GM18858 (cell line): ENCODE data around the gene SLC66A1.
"Not testable (repeated sequence)": the region's sequence is repeated elsewhere in the genome, so short reads cannot be mapped to it uniquely, and the experiment has no call there.

ENCODE experiments used
- ATAC-seq: cut with Tn5 transposase; IDR thresholded peaks from one replicate; pipeline ENCODE4 v1.9.1; 2021; ENCODE audit not compliant: unreplicated experiment

Gene SLC66A1

GRCh38 chr1:19304081-19304480 is 8.0 kb upstream of the SLC66A1 start:
- not testable (repeated sequence) for ATAC-seq

DNA sequence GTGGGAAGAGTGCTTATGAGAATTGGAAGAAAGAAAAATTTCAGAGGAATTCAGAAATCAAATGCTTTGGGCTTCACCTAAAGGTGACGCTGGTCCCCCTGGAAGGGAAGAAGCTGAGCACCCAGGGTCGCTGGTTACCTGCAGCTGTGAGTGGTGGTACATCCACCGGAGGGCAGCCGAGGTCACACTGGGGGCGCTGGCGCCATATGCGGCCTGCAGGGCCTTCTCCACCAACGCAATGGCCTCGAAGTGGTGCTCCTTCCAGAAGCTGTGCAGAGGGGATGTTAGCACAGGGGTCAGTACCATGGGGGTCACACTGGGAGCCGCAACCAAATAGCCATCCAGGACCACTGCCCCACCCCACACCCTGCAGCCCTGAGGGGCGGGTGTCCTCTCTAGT is 6.2 kb upstream of the SLC66A1 start:
- ATAC-seq, result no peak

DNA sequence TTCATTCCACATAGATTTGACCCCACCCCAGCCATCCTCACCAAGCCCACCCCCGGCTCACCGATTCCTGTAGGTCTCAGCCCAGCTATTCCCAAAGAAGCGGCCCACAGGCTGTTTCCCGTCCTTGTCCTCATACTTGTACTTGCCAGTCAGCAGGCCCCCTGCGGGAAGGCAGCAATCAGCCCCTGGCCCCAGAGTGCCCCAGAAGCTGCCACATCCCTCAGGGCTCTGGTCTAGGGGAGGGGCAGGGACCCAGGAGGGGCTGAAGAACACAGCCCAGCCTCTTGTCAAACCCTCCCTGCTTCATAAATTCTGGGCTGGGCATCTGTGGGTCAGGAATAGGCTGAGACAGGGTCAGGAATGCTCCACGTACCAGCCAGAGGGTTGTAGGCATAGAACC is 5.2 kb upstream of the SLC66A1 start:
- ATAC-seq, result no peak

DNA sequence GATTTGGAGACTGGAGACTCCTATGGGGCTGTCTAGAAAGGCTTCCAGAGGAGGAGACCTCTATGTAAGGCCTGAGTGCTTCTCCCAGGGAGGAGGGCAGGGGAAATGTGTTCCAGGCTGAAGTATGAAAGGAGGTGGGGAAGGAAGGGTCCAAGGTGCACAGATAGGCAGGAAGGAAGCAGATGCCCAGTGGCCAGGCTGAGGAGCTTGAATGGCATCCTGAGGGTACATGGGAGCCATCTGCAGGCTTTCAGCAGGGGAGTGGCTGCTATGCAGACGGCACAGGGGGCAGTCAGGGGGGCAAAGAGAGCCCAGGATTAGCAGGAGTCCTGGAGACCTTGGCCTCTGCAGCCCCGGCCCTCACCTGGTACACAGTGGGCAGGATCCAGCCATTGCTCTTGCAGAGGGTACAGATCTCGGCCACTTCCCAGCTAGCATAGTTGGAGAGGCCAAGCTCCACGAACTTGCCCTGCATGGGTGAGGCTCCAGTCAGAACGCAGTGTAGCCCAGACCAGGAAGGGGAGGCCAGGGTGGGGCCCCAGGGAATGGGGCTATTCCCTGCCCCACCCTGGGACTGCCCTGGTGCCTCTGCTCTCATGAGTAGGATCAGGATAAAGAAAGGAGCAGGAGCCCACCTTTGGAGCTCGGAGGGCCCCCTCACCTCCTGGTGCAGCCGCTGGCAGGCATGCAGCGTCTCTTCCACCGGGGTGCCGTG is 4.2 kb upstream of the SLC66A1 start:
- no peak for ATAC-seq

DNA sequence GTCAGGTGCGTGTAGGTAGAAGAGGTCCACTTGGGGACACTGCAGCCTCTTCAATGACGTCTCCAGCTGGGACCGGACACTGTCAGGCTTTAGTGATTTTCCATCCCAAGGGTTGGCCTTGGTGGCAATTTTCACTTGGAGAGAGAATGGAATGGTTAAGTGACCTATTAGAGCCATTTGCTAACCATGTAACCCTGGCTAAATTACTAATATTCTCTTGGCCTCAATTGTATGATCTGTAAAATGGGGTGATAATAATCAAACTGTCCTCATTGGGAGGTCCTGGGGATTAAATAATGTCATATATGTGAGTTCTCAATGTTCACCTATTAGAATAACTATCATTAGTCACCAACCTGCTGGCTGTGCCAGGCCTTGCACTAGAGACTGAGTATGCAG is 3.6 kb upstream of the SLC66A1 start:
- no peak for ATAC-seq

GRCh38 chr1:19309123-19309813 is 2.9 kb upstream of the SLC66A1 start:
- ATAC-seq, result no peak

GRCh38 chr1:19310061-19310460 is 2.1 kb upstream of the SLC66A1 start:
- ATAC-seq, result no peak

- no peak for ATAC-seq
These were observed 1.2 kb upstream of the SLC66A1 start for GRCh38 chr1:19310720-19311502.

DNA sequence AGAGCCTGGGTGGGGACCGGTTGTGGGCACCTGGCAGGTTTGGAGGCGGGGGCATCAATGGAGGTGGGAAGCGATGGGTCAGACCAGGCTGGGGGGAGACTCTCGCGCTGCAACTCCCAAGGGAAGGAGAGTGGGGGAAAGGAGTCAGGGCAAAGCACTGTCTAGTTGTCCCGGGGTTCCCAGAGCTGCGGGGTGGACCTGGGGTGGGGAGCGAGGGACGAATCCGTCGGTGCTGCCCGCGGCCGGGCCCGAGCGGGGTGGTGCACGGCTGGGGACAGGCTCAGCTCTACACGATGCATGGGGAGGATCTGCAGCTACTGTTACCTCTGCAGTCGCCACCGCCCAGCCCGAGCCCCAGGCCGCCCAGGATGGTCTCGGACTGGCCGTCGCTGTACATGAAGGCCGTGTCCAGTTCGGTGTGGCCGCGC is 609 bp upstream of the SLC66A1 start:
- no peak for ATAC-seq

DNA sequence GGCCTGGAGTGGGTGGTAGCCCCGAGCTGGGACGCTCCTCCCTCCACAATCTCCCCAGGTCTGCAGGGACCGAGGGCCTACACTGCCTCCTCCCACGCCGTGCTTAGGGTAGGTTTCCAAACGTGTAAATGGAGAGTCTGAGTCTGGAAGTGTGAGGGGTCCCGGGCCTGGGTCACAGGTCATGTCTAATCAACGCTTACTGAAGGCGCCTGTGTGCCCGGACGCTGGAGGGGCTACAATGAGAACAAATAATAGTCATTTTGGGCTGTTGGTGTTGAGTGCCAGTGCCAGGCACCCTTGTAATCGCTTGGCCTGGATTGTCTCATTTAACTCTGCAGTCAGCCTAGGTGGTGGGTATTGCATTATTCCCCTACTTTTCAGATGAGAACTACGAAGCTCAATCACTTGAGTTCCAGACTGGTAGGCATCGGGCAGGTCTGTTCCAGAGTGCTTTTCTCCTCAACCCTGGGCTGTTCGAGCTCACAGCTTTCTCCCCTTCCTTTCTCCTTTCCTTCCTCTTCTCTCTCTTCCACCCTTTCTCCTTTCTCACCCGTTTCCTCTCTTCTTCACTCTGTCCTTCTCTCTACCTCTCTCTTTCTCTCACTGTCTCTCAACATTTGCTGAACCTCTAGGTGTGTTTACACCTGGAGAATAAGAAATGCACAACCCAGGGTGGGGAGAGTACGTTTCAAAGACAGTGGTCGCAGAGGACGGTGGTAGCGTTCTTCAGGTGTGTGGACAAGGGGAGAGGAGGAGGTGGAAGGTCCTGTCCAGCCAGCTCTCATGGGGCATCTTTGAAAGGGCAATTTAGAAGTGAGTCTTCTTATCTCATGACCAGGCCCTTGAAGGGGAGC is 883 bp downstream of the SLC66A1 start:
- ATAC-seq, result no peak

GRCh38 chr1:19313636-19313959 is 1.5 kb downstream of the SLC66A1 start:
- ATAC-seq, result no peak

DNA sequence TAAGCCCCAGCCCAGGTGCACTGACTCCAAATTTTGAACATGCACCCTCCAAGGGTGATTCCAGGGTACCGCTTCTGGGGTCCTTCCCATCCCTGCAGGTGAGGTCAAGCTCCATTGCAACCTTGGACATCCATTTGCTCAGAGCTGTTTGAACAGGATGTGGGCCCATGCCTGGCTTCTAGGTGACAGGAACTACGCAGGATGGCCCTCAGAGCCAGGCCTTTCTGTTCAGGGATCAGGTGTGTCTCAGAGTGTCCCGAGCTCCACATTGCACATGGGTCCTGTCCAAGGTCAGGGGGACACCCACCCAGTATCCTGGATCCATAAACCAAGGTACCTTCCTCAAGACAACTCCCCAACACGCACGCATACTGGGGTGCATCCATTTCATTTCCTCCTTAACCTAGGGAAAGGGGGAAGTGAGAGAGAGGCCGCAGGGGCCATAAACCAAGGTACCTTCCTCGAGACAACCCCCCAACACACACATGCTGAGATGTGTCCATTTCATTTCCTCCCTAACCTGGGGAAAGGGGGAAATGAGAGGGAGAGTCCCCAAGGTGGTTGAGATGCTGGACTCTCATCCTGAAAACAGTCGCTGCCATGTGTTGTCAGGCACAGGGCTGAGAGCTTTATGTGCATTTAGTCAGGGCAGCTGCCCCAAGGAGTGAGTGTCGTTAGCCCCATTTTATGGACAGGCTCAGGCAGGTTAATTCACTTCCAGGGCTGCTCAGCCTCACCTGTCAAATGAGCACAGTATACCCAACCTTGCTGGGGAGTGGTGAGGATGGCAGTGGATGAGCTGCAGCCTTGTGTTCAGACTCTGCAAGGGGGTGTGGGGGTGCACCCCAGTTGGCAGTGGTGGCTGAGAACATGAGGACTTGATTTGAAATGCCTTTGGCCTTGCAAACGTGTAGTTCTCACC is 2.1 kb downstream of the SLC66A1 start:
- no peak for ATAC-seq

DNA sequence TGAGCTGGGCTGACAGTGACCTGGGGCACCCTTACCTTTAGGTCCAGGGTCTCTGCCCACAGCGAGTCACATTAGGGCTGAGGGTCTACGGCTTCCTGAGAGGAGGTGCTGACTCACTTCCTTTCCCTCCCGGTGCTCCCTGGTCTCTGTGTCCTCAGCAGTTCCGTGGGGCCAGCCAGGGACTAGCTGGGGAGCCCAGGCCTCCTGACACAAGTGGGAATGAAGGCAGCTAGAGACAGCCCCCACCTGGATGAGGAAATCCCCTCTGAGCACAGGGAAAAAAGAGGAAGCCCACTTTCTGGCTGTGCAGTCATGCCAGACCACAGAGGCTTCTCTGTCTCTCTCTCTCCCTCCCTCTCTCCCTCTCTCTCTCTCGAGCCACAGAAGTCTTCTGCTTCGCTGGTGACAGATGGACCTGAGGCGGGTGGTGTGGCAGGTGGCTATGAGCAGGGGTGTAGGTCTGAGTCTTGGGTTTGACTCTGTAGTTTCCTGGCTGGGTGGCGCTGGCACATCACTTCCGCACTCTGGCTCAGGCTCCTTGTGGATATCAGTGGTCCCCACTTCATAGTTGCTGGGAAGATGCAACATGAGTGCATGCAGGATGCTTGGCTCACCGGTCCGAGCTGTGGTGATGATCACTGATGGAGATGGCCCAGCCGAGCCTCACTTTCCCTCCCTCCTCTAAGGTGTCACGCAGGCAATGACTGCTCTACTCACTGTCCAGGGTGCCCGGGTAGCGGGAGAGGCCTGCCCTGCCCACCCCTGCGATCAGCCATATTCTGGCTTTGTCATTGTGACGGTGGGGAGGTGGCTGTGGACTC is 3.5 kb downstream of the SLC66A1 start:
- no peak for ATAC-seq

GRCh38 chr1:19317126-19317910 is 5.2 kb downstream of the SLC66A1 start:
- no peak for ATAC-seq

- no peak for ATAC-seq
These were observed 7.1 kb downstream of the SLC66A1 start for GRCh38 chr1:19319196-19319595.

DNA sequence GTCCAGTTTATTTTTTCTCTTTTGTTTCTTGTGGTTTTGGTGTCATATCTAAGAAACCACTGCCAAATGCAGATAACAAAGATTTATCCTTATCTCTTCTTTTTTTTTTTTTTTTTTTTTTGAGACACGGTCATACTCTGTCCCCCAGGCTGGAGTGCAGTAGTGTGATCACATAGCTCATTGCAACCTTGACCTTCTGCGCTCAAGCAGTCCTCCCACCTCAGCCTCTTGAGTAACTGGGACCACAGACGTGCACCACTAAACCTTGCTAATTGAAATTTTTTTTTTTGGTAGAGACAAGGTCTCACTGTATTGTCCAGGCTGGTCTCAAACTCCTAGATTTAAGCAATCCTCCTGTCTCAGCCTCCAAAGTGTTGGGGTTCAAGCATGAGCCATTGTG is 8.9 kb downstream of the SLC66A1 start:
- ATAC-seq, result no peak

- ATAC-seq, result no peak
These were observed 10.4 kb downstream of the SLC66A1 start for GRCh38 chr1:19322481-19322880.

- ATAC-seq, result no peak
These were observed 12.0 kb downstream of the SLC66A1 start for GRCh38 chr1:19323987-19324664.
